WERI-Rb-1 (cell line): ENCODE data around the gene FADS6.

Experiments used
- DNase-seq: peaks from one replicate; pipeline ENCODE4 v3.0.0-alpha.2; 2020
- H3K27ac ChIP-seq: fragments of 250-450 bp; sonication (Bioruptor Pico); 2 replicates; pipeline ENCODE4 v1.5.1; 2020; ENCODE audit warnings: mild to moderate bottlenecking, moderate library complexity
- H3K27me3 ChIP-seq: fragments of 250-450 bp; sonication (Bioruptor Pico); 2 replicates; pipeline ENCODE4 v1.5.1; 2021; ENCODE audit warnings: mild to moderate bottlenecking, low read depth, moderate library complexity; ENCODE audit not compliant: insufficient read depth, severe bottlenecking
- H3K36me3 ChIP-seq: fragments of 250-450 bp; sonication (Bioruptor Pico); 2 replicates; pipeline ENCODE4 v1.5.1; 2020; ENCODE audit warnings: mild to moderate bottlenecking, moderate library complexity
- H3K4me3 ChIP-seq: 2 replicates; pipeline ENCODE4 v1.5.1; 2011; ENCODE audit warnings: low read depth, mild to moderate bottlenecking, control low read depth, low read length
- H3K9me3 ChIP-seq: fragments of 250-450 bp; sonication (Bioruptor Pico); 2 replicates; pipeline ENCODE4 v1.5.1; 2021; ENCODE audit warnings: mild to moderate bottlenecking, moderate library complexity; ENCODE audit not compliant: severe bottlenecking
- TF ChIP-seq, protein P1 (sequence below): IDR thresholded peaks from 2 replicates; pipeline ENCODE4 v1.5.1; 2011; ENCODE audit warnings: low read depth, mild to moderate bottlenecking, control low read depth, inconsistent platforms, low read length

FADS6 gene

DNA sequence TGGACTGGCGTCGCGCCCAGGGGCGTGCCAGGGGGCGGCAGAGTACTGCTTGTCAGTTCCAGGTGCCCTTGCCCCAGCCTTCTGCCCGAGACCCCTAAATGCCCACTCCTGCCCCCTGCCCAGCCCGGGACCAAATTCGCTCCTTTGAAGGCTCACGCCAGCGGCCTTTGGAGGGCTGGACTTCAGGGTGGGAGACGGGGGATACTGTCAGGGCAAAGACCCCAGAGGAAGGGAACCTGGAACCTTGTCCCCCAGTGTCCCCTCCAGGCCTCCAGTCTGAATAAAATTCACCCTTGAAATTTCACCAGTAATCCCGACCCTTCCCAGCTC, 43.0 kb upstream of the FADS6 start:
- H3K36me3 ChIP-seq = peaks cover 16% of the 10 kb centered on the region
- H3K9me3 ChIP-seq = no peaks in the 10 kb centered on the region
- TF ChIP-seq, protein P1, sequence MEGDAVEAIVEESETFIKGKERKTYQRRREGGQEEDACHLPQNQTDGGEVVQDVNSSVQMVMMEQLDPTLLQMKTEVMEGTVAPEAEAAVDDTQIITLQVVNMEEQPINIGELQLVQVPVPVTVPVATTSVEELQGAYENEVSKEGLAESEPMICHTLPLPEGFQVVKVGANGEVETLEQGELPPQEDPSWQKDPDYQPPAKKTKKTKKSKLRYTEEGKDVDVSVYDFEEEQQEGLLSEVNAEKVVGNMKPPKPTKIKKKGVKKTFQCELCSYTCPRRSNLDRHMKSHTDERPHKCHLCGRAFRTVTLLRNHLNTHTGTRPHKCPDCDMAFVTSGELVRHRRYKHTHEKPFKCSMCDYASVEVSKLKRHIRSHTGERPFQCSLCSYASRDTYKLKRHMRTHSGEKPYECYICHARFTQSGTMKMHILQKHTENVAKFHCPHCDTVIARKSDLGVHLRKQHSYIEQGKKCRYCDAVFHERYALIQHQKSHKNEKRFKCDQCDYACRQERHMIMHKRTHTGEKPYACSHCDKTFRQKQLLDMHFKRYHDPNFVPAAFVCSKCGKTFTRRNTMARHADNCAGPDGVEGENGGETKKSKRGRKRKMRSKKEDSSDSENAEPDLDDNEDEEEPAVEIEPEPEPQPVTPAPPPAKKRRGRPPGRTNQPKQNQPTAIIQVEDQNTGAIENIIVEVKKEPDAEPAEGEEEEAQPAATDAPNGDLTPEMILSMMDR = no peak
- no peak overlapping the region for H3K27ac ChIP-seq
- no peaks in the 10 kb centered on the region for H3K27me3 ChIP-seq
- H3K4me3 ChIP-seq = no peak overlapping the region
- DNase-seq = no peak

DNA sequence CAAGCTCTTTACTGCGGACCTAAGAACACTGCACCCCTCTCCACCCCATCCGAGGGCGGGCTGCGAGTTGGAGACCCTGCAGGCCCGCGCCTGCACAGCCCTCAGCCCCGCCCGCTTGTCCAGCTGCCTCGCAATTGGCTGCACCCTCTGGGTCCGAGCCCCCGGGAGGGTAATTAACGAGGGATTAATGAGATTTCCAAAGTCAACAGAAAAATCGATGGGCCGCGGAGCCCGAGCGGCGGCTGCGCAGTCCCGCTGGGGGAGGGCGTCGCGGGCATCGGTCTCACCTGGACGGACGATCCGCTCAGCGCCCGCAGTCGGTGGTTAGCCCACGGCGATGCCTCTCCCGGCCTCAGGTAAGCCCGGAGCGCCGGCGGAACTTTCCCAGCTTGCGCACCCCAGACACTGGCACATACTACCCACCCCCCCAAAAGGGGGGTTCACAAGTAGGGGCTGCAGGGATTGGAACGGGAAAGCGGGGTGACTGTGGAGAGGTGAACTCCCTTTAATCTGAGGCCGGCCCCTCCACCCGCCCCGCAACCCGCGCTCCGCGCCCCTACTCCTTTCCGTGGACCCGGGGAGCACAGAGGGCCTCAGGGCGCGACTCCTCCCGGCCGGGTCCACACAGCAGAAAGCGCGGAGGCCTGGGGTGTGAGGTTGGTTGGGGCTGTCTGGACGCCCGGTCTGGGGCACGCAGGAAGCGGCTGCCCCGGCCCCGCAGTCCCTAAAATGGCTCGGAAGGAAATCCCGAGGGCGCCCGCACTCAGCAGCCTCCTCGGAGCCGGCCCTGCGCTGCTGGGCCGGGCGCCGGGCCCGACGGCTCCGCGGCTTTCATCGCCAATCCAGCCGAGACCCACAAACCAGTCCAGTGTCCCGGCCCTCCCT, 42.4 kb upstream of the FADS6 start, which contains the start of gene OTOP3:
OTOP3 (plus strand) TSS at position 314 of the 885 bp plus-strand sequence; CDS start at position 338, 24 bp downstream.
- no peaks in the 10 kb centered on the region for H3K27me3 ChIP-seq
- TF ChIP-seq, protein P1 = no peak

DNA sequence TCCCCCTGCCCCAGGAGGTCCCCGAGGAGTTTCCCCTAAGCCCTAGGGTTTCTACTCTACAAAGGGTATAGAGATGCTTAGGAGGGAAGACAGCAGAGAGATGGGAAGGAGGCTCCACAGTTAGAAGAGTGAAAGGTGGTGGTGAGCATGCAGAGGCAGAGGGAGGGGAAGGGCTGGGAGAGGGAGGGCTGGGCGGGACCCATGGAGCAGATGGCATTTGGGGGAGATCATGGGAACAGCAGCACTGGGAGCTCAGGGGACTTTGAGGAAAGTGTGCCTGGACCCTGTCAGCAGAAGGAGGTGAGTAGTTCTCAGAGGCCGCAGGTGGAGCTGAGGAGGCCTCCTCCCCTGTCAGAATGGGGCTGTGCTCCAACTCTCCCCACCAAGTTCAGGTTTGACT, 41.6 kb upstream of the FADS6 start:
- TF ChIP-seq, protein P1 = no peak
- DNase-seq = peak; percentile 59
- H3K9me3 ChIP-seq = no peaks in the 10 kb centered on the region
- no peaks in the 10 kb centered on the region for H3K27me3 ChIP-seq
- H3K36me3 ChIP-seq = peaks cover 3% of the 10 kb centered on the region; the same call in 1 of the 2 replicates
- H3K4me3 ChIP-seq = peak overlapping the region; percentile 55
- peak overlapping the region; percentile 75 for H3K27ac ChIP-seq

More for the DNA sequence above, 42.4 kb upstream of the FADS6 start, which contains the start of gene OTOP3:
- Histone ChIP-seq H3K9me3 (no peaks in the 10 kb centered on the region), H3K36me3 (peaks cover 10% of the 10 kb centered on the region), H3K27ac (peak within 1 kb of the TSS; percentile 75), H3K4me3 (peak within 1 kb of the TSS; percentile 55)
- DNase-seq = peak; percentile 96

DNA sequence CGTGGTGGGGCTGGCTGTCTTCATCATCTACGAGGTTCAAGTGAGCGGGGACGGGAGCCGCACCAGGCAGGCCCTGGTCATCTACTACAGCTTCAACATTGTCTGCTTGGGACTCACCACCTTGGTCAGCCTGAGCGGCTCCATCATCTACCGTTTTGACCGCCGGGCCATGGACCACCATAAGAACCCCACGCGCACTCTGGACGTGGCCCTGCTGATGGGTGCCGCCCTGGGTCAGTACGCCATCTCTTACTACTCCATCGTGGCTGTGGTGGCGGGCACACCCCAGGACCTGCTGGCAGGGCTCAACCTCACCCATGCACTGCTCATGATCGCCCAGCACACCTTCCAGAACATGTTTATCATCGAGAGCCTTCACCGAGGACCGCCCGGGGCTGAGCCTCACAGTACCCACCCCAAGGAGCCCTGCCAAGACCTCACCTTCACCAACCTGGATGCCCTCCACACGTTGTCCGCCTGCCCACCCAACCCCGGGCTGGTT, 37.2 kb upstream of the FADS6 start:
- no peak for DNase-seq
- Histone ChIP-seq H3K9me3 (no peaks in the 10 kb centered on the region), H3K4me3 (no peak overlapping the region), H3K27ac (no peak overlapping the region), H3K27me3 (peaks cover 4% of the 10 kb centered on the region), H3K36me3 (no peaks in the 10 kb centered on the region)
- TF ChIP-seq, protein P1 = no peak

DNA sequence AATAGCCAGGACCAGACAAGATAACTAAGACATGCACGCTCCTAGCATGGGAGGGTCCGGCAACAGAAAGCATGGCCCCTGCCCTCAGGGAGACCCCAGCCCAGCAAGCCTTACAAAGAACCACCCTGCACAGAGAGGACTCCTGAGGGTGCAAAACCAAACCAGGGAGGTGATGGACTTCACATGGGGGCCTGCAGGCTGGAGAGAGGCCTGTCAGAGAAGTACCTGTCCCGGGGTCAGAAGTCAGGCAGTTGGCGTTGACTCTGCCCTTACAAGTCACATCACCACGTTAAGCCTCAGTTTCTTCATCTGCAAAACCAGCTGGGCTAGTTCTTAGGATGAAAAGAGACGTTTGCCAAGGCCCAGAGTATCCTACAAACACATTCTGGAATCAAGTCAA, 35.4 kb upstream of the FADS6 start:
- Histone ChIP-seq H3K9me3 (no peaks in the 10 kb centered on the region), H3K4me3 (no peak overlapping the region), H3K27me3 (peaks cover 17% of the 10 kb centered on the region), H3K36me3 (no peaks in the 10 kb centered on the region), H3K27ac (no peak overlapping the region)
- DNase-seq = no peak
- TF ChIP-seq, protein P1 = no peak
